Measurements from ENCODE around the gene SCARB1.
A peak's percentile ranks its signal among the peaks of the same experiment; 100 is the strongest.

Gene SCARB1

GRCh38 chr12:124770728-124771127, 92.9 kb downstream of the SCARB1 start:
- DNase-seq: no peak

GRCh38 chr12:124769881-124770512, 93.7 kb downstream of the SCARB1 start:
- no peak for DNase-seq

- no peak for DNase-seq
Measured at GRCh38 chr12:124769163-124769530, 94.5 kb downstream of the SCARB1 start.

GRCh38 chr12:124768452-124769162, 95.1 kb downstream of the SCARB1 start:
- DNase-seq: no peak

DNA sequence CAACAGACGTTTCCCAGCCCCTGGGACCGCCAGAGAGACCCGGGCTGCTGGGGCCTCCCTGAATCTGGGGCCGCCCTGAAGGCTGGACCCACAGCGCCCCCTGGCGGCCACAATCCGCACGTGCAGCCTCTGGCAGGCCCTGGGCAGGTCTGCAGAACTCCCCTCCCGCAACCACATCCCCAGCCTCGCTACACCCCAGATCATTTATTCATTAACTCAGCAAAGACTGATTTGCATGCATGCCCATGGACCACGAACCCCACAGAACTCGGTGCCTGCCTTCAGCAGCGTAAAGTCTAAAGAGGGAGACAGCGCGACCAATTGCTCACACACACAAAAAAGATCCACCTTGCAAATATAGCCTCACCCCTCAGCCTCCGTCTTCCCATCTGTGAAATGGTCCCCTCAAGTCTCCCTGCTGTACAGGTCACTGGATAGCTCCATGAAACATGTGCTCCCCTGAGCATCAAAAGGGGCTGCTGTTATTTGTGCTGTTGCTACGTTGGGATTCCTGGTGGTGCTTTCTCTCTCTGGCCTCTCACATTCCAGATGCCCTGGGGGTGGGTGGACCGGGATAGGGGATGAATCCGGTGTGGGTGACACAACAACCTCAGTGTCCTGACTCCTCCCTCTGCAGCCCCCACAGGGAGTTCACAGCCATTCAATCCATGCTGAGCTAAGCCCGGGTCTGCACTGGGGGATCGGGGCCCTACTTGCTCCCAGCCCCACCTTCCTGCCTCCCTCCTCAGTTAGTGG, 96.4 kb downstream of the SCARB1 start:
- peak in 1 of 2 experiments; percentile 79 for DNase-seq

GRCh38 chr12:124766727-124767065, 97.0 kb downstream of the SCARB1 start:
- DNase-seq: no peak

- DNase-seq: no peak
Measured at GRCh38 chr12:124765581-124766489, 97.8 kb downstream of the SCARB1 start.

GRCh38 chr12:124764870-124765580, 98.6 kb downstream of the SCARB1 start:
- no peak for DNase-seq

- peak in 1 of 2 experiments; percentile 66 for DNase-seq
Measured at GRCh38 chr12:124764451-124764850, 99.2 kb downstream of the SCARB1 start.

GRCh38 chr12:124763594-124763979, 100.1 kb downstream of the SCARB1 start:
- DNase-seq: no peak

DNA sequence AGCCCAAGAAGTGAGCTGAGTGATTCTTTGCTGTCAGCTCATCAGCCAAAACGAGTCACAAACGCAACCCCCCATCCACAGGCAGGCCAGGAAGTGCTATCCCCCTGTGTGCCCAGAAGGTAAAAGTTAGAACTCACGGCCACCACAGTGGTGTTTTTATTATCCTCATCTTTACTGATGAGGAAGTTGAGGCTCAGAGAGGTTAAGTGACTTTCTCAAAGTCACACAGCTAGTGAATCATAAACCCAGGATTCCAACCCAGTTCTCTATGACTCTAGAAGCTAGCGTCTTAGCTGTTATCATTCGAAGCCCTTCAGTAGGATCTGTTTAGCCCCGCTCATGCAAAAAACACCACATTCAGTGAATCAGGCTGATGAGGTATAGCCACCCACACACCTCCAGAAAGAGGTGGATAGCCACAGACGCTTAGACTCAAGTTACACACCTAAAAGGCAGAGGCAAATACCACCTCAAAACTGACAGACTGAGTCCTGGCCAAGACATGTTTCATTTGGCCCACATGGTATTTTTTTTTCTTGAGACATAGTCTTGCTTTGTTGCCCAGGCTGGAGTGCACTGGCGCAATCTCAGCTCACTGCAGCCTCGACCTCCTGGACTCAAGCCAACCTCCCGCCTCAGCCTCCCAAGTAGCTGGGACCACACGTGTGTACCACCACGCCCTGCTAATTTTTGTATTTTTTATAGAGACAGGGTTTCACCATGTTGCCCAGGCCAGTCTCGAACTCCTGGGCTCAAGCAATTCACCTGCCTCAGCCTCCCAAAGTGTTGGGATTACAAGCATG, 100.7 kb downstream of the SCARB1 start:
- no peak for DNase-seq

DNA sequence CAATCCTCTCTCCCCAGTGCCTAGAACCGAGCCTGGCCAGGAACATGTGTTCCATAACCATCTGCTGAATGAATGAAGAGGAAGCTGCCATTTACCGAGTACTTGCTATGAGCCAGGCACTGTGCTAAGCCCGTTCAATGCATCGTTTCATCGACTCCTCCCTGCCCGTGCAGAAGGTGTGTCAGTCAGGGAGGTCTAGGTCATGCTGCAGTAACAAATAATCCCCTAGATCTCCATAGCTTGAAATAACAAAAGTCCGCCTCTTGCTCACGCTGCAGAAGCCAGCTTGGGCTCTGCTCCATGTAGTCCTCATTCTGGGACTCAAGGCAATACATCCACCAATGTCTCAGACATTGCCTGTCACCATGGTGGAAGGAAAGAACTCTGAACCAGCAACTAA, 101.3 kb downstream of the SCARB1 start:
- no peak for DNase-seq

DNA sequence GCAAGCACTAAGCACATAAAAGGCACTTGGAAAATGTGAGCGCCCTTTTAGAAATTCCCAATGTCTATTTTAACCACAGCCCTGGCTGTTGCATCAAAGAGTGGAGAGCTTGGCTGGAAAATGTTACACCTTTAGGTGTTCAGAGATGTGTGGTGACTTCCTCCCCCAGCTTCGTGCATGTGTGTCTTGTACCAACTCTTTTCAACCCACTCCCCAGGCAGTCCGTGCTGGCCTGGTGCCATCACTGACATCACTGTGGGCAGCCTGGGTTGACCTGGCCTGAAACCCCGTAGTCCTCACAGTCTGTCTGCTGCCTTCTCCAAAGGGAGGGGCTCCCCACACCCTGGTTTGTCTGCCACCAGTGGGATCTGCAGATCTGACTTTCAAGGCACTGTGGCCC, 101.8 kb downstream of the SCARB1 start:
- no peak for DNase-seq

DNA sequence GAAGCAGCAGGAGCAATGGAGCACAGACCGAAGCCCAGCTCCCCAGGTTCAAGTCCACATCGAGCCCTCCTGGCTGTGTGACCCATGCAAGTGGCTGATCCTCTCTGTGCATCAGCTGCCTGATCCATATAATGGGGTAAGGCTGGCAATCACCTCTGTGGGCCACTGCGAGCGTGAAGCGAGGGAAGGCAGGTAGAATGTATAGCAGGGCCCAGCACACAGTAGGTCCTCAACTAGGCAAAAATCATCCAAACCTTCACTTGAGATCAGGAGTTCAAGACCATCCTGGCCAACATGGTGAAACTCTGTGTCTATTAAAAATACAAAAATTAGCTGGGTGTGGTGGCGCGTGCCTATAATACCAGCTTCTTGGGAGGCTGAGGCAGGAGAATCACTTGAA, 102.6 kb downstream of the SCARB1 start:
- no peak for DNase-seq

GRCh38 chr12:124760560-124760959, 103.1 kb downstream of the SCARB1 start:
- no peak for DNase-seq

GRCh38 chr12:124759841-124760503, 103.7 kb downstream of the SCARB1 start:
- no peak for DNase-seq

- peak; percentile 71 to 87 for DNase-seq
Measured at GRCh38 chr12:124758266-124759220, 105.1 kb downstream of the SCARB1 start.

GRCh38 chr12:124757329-124757728, 106.3 kb downstream of the SCARB1 start:
- no peak for DNase-seq

- DNase-seq: no peak
Measured at GRCh38 chr12:124756760-124757159, 106.9 kb downstream of the SCARB1 start.

DNA sequence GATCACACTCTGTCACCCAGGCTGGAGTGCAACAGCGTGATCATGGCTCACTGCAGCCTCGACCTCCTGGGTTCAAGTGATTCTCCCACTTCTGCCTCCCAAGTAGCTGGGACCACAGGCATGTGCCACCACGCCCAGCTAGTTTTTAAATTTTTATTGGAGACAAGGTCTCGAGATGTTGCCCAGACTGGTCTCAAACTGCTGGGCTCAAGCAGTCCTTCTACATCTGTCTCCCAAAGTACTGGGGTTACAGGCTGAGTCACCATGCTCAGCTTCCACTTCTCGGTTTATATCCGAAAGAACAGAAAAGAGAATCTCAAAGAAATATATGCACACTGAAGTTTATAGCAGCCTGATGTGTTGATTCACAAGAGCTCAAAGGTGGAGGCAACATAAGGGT, 107.5 kb downstream of the SCARB1 start:
- DNase-seq: no peak
